BJ (cell line): Measurements from ENCODE around the gene TRRAP. TPM values are rescaled to one million over a fixed set of nuclear protein-coding genes. Genes with fewer than 3 reads are reported as not detected.

ENCODE experiments used
- CTCF ChIA-PET: fragments of 350-600 bp; formaldehyde crosslinking; extraction: SDS; loops from one replicate; lab custom pipeline; 2021; ENCODE audit warnings: antibody characterized with exemption, inconsistent platforms; lab: Yijun Ruan, JAX
- POLR2A ChIA-PET: fragments of 300-600 bp; sonication (Branson Sonifier 250); formaldehyde crosslinking; extraction: SDS; loops from one replicate; lab custom pipeline; 2021; ENCODE audit warnings: antibody characterized with exemption; lab: Charles Lee
- DNase-seq: peaks from one replicate; pipeline ENCODE4 v3.0.0-alpha.2; 2011; ENCODE audit warnings: low read depth
- H3K27me3 ChIP-seq: 2 replicates; pipeline ENCODE4 v1.6.0; 2011; ENCODE audit warnings: low read length; ENCODE audit not compliant: control insufficient read depth, insufficient read depth
- H3K36me3 ChIP-seq: 2 replicates; pipeline ENCODE4 v1.5.1; 2011; ENCODE audit warnings: low read length; ENCODE audit not compliant: control insufficient read depth, insufficient read depth
- H3K4me3 ChIP-seq: 2 replicates; pipeline ENCODE4 v1.5.1; 2011; ENCODE audit warnings: low read depth, mild to moderate bottlenecking, control low read depth, low read length
- CTCF ChIP-seq: IDR thresholded peaks from 2 replicates; pipeline ENCODE4 v1.5.1; 2011; ENCODE audit warnings: low read depth, mild to moderate bottlenecking, control low read depth, inconsistent platforms, low read length, moderate library complexity; ENCODE audit not compliant: insufficient read depth
- polyA plus RNA-seq: library from polyadenylated mRNA; depleted of rRNA; stranded (reverse); fragments of >200 nt; gene quantifications from 2 replicates; pipeline ENCODE4 v1.2.3, GENCODE V29; 2011

The TRRAP gene
- polyA plus RNA-seq, 1 experiment, result 17.2 TPM

- DNase-seq, result no peak
- no peak for TF ChIP-seq CTCF
- Histone ChIP-seq H3K27me3 (no peaks in the 10 kb centered on the region), H3K4me3 (no peak overlapping the region), H3K36me3 (peaks cover 25% of the 10 kb centered on the region)
- ChIA-PET CTCF (interaction anchor here (1.2 kb wide), 1 partner anchor 30 kb away, joined by 3 read pairs; the partner anchor contains the start of gene TRRAP), POLR2A (no interaction called here)
Observed at GRCh38 chr7:98908585-98908984, 30.3 kb downstream of the TRRAP start.

GRCh38 chr7:98909487-98909886, 31.2 kb downstream of the TRRAP start:
- Histone ChIP-seq H3K4me3 (no peak overlapping the region), H3K27me3 (no peaks in the 10 kb centered on the region), H3K36me3 (peaks cover 23% of the 10 kb centered on the region)
- TF ChIP-seq CTCF, result no peak
- ChIA-PET POLR2A (no interaction called here), CTCF (no interaction called here)
- no peak for DNase-seq

GRCh38 chr7:98910427-98910826, 32.1 kb downstream of the TRRAP start:
- POLR2A ChIA-PET, result no interaction called here
- CTCF ChIA-PET, result no interaction called here
- H3K27me3 ChIP-seq, result no peaks in the 10 kb centered on the region
- no peak for DNase-seq
- peaks cover 16% of the 10 kb centered on the region for H3K36me3 ChIP-seq
- no peak overlapping the region for H3K4me3 ChIP-seq
- TF ChIP-seq CTCF, result no peak

GRCh38 chr7:98911916-98912315, 33.6 kb downstream of the TRRAP start:
- Histone ChIP-seq H3K27me3 (no peaks in the 10 kb centered on the region), H3K4me3 (no peak overlapping the region), H3K36me3 (peaks cover 24% of the 10 kb centered on the region)
- TF ChIP-seq CTCF, result no peak
- no peak for DNase-seq
- ChIA-PET CTCF (interaction anchor here (0.6 to 1.7 kb wide), 2 partner anchors 34 to 514 kb away, joined by 3 to 5 read pairs; partner anchors contain the start of gene TRRAP), POLR2A (no interaction called here)

- ChIA-PET CTCF (interaction anchor here (1.7 to 1.9 kb wide), 3 partner anchors 10 to 35 kb away, joined by 3 to 5 read pairs (median 5); partner anchors contain the start of gene TRRAP), POLR2A (no interaction called here)
- no peak for DNase-seq
- TF ChIP-seq CTCF, result no peak
- Histone ChIP-seq H3K27me3 (no peaks in the 10 kb centered on the region), H3K36me3 (peaks cover 28% of the 10 kb centered on the region), H3K4me3 (no peak overlapping the region)
Observed at GRCh38 chr7:98913026-98913425, 34.7 kb downstream of the TRRAP start.
